A549 (cell line): ENCODE results near the gene AXIN2. TPM values are rescaled to one million over a fixed set of nuclear protein-coding genes. Genes with fewer than 3 reads are reported as not detected.
A peak's percentile ranks its signal among the peaks of the same experiment; 100 is the strongest.

ENCODE experiments used
- ATAC-seq, 2 experiments: fragments of 200-7000 bp in 1 of 2; fragments of >200 bp in 1 of 2; cut with Nextera tagmentation in 1 of 2; cut with Tn5 transposase in 1 of 2; 3 replicates each; pipeline versions ENCODE4 v1.8.0 to v1.9.1; 2018 to 2020; ENCODE audit warnings: mild to moderate bottlenecking in 1 of 2, moderate library complexity in 1 of 2
- CTCF ChIA-PET: fragments of 300-600 bp; sonication (Branson Sonifier 250); formaldehyde crosslinking; extraction: SDS; loops from one replicate; lab custom pipeline; 2021; ENCODE audit warnings: antibody characterized with exemption, inconsistent platforms; lab: Yijun Ruan, JAX
- POLR2A ChIA-PET: fragments of 350-600 bp; formaldehyde crosslinking; extraction: SDS; loops from one replicate; lab custom pipeline; 2021; ENCODE audit warnings: antibody characterized with exemption, inconsistent platforms; lab: Yijun Ruan, JAX
- DNase-seq, 2 experiments: peaks; one replicate each; pipeline versions ENCODE4 v3.0.0 to v3.0.0-alpha.2; 2011 to 2016; ENCODE audit warnings: low read depth in 1 of 2, low spot score in 1 of 2
- FAIRE-seq: peaks from 2 replicates; lab custom pipeline; 2011; peaks lifted over from hg19 to GRCh38; lab: Jason Lieb, UNC
- H3K27ac ChIP-seq, 2 experiments: fragments of >200 bp; sonication (Bioruptor Twin); formaldehyde crosslinking; 3 replicates each; pipeline ENCODE4 v1.5.1; 2016 to 2017
- H3K4me1 ChIP-seq: fragments of >200 bp; sonication (Bioruptor Twin); formaldehyde crosslinking; 3 replicates; pipeline ENCODE4 v1.6.1; 2016
- H3K4me2 ChIP-seq: fragments of >200 bp; sonication (Bioruptor Twin); formaldehyde crosslinking; 3 replicates; pipeline ENCODE4 v1.6.1; 2016
- H3K4me3 ChIP-seq: fragments of >200 bp; sonication (Bioruptor Twin); formaldehyde crosslinking; 3 replicates; pipeline ENCODE4 v1.5.1; 2016
- H3K9me3 ChIP-seq: fragments of >200 bp; sonication (Bioruptor Twin); formaldehyde crosslinking; 3 replicates; pipeline ENCODE4 v1.6.1; 2016
- ATOH8 ChIP-seq: fragments of 250-450 bp; sonication (Bioruptor Pico); IDR thresholded peaks from 2 replicates; pipeline ENCODE4 v1.5.0; 2020; ENCODE audit warnings: low read depth, mild to moderate bottlenecking, moderate library complexity
- BCL3 ChIP-seq: fragments of >200 bp; sonication (Bioruptor Twin); formaldehyde crosslinking; IDR thresholded peaks from 3 replicates; pipeline ENCODE4 v1.6.1; 2016
- BHLHE40 ChIP-seq: IDR thresholded peaks from 2 replicates; pipeline ENCODE4 v1.6.1; 2012; ENCODE audit warnings: low read depth, low read length, inconsistent platforms
- CHD4 ChIP-seq: fragments of 200-600 bp; sonication (generic); IDR thresholded peaks from 2 replicates; pipeline ENCODE4 v1.6.1; 2016; ENCODE audit warnings: antibody characterized with exemption, mild to moderate bottlenecking, borderline replicate concordance
- CTCF ChIP-seq: fragments of >200 bp; sonication (Bioruptor Twin); formaldehyde crosslinking; IDR thresholded peaks from 3 replicates; pipeline ENCODE4 v1.5.1; 2016
- EHMT2 ChIP-seq: fragments of 200-600 bp; sonication (generic); IDR thresholded peaks from 2 replicates; pipeline ENCODE4 v1.6.1; 2016; ENCODE audit warnings: antibody characterized with exemption, low read depth, mild to moderate bottlenecking, moderate library complexity
- EP300 ChIP-seq, 2 experiments: fragments of >200 bp; sonication (Bioruptor Twin); formaldehyde crosslinking; IDR thresholded peaks; 2 replicates in 1 of 2; 3 replicates in 1 of 2; pipeline ENCODE4 v1.6.1; 2016 to 2017
- ESRRA ChIP-seq: fragments of 150-350 bp; IDR thresholded peaks from 2 replicates; pipeline ENCODE4 v1.6.1; 2014; ENCODE audit warnings: mild to moderate bottlenecking, low read length, borderline replicate concordance
- FOSL2 ChIP-seq, 2 experiments: fragments of 450-650 bp in 1 of 2; fragments of >200 bp in 1 of 2; sonication (Bioruptor Twin) in 1 of 2; formaldehyde crosslinking; IDR thresholded peaks; 2 replicates each; pipeline versions ENCODE4 v1.5.0 to v1.6.1; 2016 to 2020; ENCODE audit warnings: mild to moderate bottlenecking in 1 of 2, moderate library complexity in 1 of 2
- HOXA7 ChIP-seq: fragments of 250-450 bp; sonication (Bioruptor Pico); IDR thresholded peaks from 2 replicates; pipeline ENCODE4 v1.5.0; 2020; ENCODE audit warnings: mild to moderate bottlenecking, moderate library complexity
- HOXB5 ChIP-seq: fragments of 250-450 bp; sonication (Bioruptor Pico); IDR thresholded peaks from 2 replicates; pipeline ENCODE4 v1.5.0; 2020; ENCODE audit warnings: mild to moderate bottlenecking, moderate library complexity
- KDM5A ChIP-seq: fragments of 200-600 bp; sonication (generic); IDR thresholded peaks from 2 replicates; pipeline ENCODE4 v1.6.1; 2016; ENCODE audit warnings: antibody characterized with exemption, mild to moderate bottlenecking
- MAFK ChIP-seq: fragments of 450-650 bp; IDR thresholded peaks from 2 replicates; pipeline ENCODE4 v1.6.1; 2014; ENCODE audit not compliant: partially characterized antibody
- MAZ ChIP-seq: fragments of 150-350 bp; IDR thresholded peaks from 2 replicates; pipeline ENCODE4 v1.6.1; 2014; ENCODE audit warnings: antibody characterized with exemption, low read depth, low read length, borderline replicate concordance
- MYC ChIP-seq: IDR thresholded peaks from 2 replicates; pipeline ENCODE4 v1.6.1; 2012; ENCODE audit warnings: mild to moderate bottlenecking, inconsistent platforms, low read length, improper control_type of control experiment, borderline replicate concordance
- PHF8 ChIP-seq: fragments of 200-600 bp; sonication (generic); IDR thresholded peaks from 2 replicates; pipeline ENCODE4 v1.6.1; 2016; ENCODE audit warnings: low read depth, mild to moderate bottlenecking, antibody characterized with exemption, moderate library complexity, borderline replicate concordance
- POLR2A ChIP-seq: IDR thresholded peaks from 2 replicates; pipeline ENCODE4 v1.6.1; 2012; ENCODE audit warnings: mild to moderate bottlenecking, low read length
- SMC3 ChIP-seq: fragments of >200 bp; sonication (Bioruptor Twin); formaldehyde crosslinking; IDR thresholded peaks from 3 replicates; pipeline ENCODE4 v1.6.1; 2018; ENCODE audit warnings: inconsistent platforms
- USF2 ChIP-seq: fragments of 450-650 bp; IDR thresholded peaks from 2 replicates; pipeline ENCODE4 v1.6.1; 2014; ENCODE audit warnings: antibody characterized with exemption
- WGBS: methylation state at CpG from one replicate; pipeline ENCODE4 v1.1.6; 2017; ENCODE audit errors: missing lambda C conversion rate; 5-methylcytosine and 5-hydroxymethylcytosine counted together
- polyA plus RNA-seq, 4 experiments: library from polyadenylated mRNA; depleted of rRNA in 3 of 4; stranded (reverse); fragments of >200 nt; fragmentation: RNase III in 1 of 4; extraction: RNeasy Plus Mini Kit Qiagen cat#74134 plus additional on column Dnase treatment in 1 of 4; gene quantifications; 2 replicates in 3 of 4; 3 replicates in 1 of 4; pipeline ENCODE4 v1.2.3, GENCODE V29; 2011 to 2017

The AXIN2 gene
- polyA plus RNA-seq, 2 of the 4 experiments (the other 2 are of a cell fraction): 4.0 to 4.9 TPM

GRCh38 chr17:65598746-65599145 lies 37.3 kb upstream of the AXIN2 start:
- Histone ChIP-seq H3K4me1 (no peaks in the 10 kb centered on the region), H3K27ac (no peak overlapping the region), H3K4me3 (no peak overlapping the region), H3K4me2 (no peak overlapping the region), H3K9me3 (no peaks in the 10 kb centered on the region)
- 91% methylated on average over 1 of the region's 1 CpG for WGBS
- DNase-seq (no peak), ATAC-seq (no peak), FAIRE-seq (no peak)
- TF ChIP-seq EHMT2 (no peak), BCL3 (no peak), MAFK (no peak), SMC3 (no peak), MAZ (no peak), HOXB5 (CRISPR knock-in tag) (no peak), CTCF (no peak), MYC (no peak), POLR2A (no peak), ESRRA (no peak), EP300 (IDR thresholded peaks at IDR 0.05) (no peak), KDM5A (no peak), FOSL2 (IDR thresholded peaks at IDR 0.05) (no peak), FOSL2 (CRISPR knock-in tag; IDR thresholded peaks at IDR 0.05) (no peak), ATOH8 (CRISPR knock-in tag) (no peak), PHF8 (no peak), HOXA7 (CRISPR knock-in tag) (no peak), BHLHE40 (no peak), CHD4 (no peak)
- ChIA-PET CTCF (interaction anchor here (0.6 kb wide), 1 partner anchor 11 kb away, joined by 3 read pairs; no protein-coding TSS in a partner anchor), POLR2A (no interaction called here)

- no peak overlapping the region for H3K27ac ChIP-seq
- no peak for FAIRE-seq
- no peak overlapping the region for H3K4me3 ChIP-seq
- ATAC-seq: peak; percentile 26 to 72; a peak in 4 of 6 replicates
- H3K4me1 ChIP-seq: no peaks in the 10 kb centered on the region
- POLR2A ChIA-PET: no interaction called here
- peak; percentile 27 to 38 for DNase-seq
- H3K9me3 ChIP-seq: no peaks in the 10 kb centered on the region
- 54% methylated on average over 4 of the region's 4 CpGs for WGBS
- TF ChIP-seq ATOH8 (CRISPR knock-in tag): no peak
- peak; percentile 53 for TF ChIP-seq USF2
- H3K4me2 ChIP-seq: no peak overlapping the region
- CTCF ChIA-PET: interaction anchor here (1.0 kb wide), 1 partner anchor 39 kb away, joined by 3 read pairs; no protein-coding TSS in a partner anchor
Measured at GRCh38 chr17:65595071-65595656, 33.7 kb upstream of the AXIN2 start.
